Karpas-422 (cell line): ENCODE measurements around the gene PTPN14. TPM values are rescaled to one million over a fixed set of nuclear protein-coding genes. Genes with fewer than 3 reads are reported as not detected.
"Not testable (repeated sequence)": the region's sequence is repeated elsewhere in the genome, so short reads cannot be mapped to it uniquely, and the experiment has no call there.

ENCODE experiments used
- DNase-seq: peaks from one replicate; pipeline ENCODE4 v3.0.0-alpha.2; 2015
- H2AFZ ChIP-seq: fragments of 200-600 bp; sonication (generic); 2 replicates; pipeline ENCODE4 v1.6.1; 2014; ENCODE audit warnings: antibody characterized with exemption, low read length, mixed read lengths
- H3K27ac ChIP-seq: fragments of 200-600 bp; sonication (generic); 2 replicates; pipeline ENCODE4 v1.5.1; 2014; ENCODE audit warnings: mild to moderate bottlenecking, low read length, moderate library complexity
- H3K27me3 ChIP-seq: fragments of 200-600 bp; sonication (generic); 2 replicates; pipeline ENCODE4 v1.6.1; 2014; ENCODE audit warnings: low read length, mixed read lengths
- H3K36me3 ChIP-seq: fragments of 200-600 bp; sonication (generic); 2 replicates; pipeline ENCODE4 v1.6.1; 2014; ENCODE audit warnings: low read length, mixed read lengths; ENCODE audit not compliant: insufficient read depth
- H3K4me1 ChIP-seq: fragments of 200-600 bp; sonication (generic); 2 replicates; pipeline ENCODE4 v1.6.1; 2014; ENCODE audit warnings: mild to moderate bottlenecking, low read length, mixed read lengths
- H3K4me2 ChIP-seq: fragments of 200-600 bp; sonication (generic); 2 replicates; pipeline ENCODE4 v1.6.1; 2014; ENCODE audit warnings: low read length, low read depth, mild to moderate bottlenecking; ENCODE audit not compliant: poor library complexity, severe bottlenecking
- H3K4me3 ChIP-seq: fragments of 200-600 bp; sonication (generic); 2 replicates; pipeline ENCODE4 v1.5.1; 2014; ENCODE audit warnings: mild to moderate bottlenecking, antibody characterized with exemption, low read length, mixed read lengths
- H3K79me2 ChIP-seq: fragments of 200-600 bp; sonication (generic); 2 replicates; pipeline ENCODE4 v1.6.1; 2014; ENCODE audit warnings: mild to moderate bottlenecking, low read length, mixed read lengths
- H3K9ac ChIP-seq: fragments of 200-600 bp; sonication (generic); 2 replicates; pipeline ENCODE4 v1.6.0; 2014; ENCODE audit warnings: low read length
- H3K9me2 ChIP-seq: fragments of 200-600 bp; sonication (generic), shearing (Covaris generic); replicated peaks from 2 replicates; pipeline ENCODE4 v1.6.0; 2014; ENCODE audit warnings: mild to moderate bottlenecking, low read length, moderate library complexity; ENCODE audit not compliant: insufficient read depth
- H3K9me3 ChIP-seq: fragments of 300-700, 200-600 bp; sonication (generic); 2 replicates; pipeline ENCODE4 v1.6.1; 2014; ENCODE audit warnings: low read length, mixed read lengths
- H4K20me1 ChIP-seq: fragments of 200-600 bp; sonication (generic); 2 replicates; pipeline ENCODE4 v1.6.1; 2014; ENCODE audit warnings: mild to moderate bottlenecking, antibody characterized with exemption, low read length, low read depth; ENCODE audit not compliant: insufficient read depth
- total RNA-seq: library from RNA; depleted of rRNA; stranded (reverse); fragments of >200 nt; shearing (Covaris generic); gene quantifications from 2 replicates; pipeline ENCODE4 v1.2.3, GENCODE V29; 2014; ENCODE audit warnings: low replicate concordance

PTPN14 gene
- total RNA-seq, 1 experiment from 2014 or later, result 0.56 TPM

GRCh38 chr1:214401666-214402065 is 149.7 kb downstream of the PTPN14 start:
- Histone ChIP-seq H3K4me2 (no peak overlapping the region), H3K9me3 (no peaks in the 10 kb centered on the region), H3K27ac (no peak overlapping the region), H3K9ac (no peak overlapping the region), H3K79me2 (no peaks in the 10 kb centered on the region), H3K4me3 (no peak overlapping the region), H3K36me3 (no peaks in the 10 kb centered on the region; the same call in 1 of the 2 replicates), H4K20me1 (no peaks in the 10 kb centered on the region), H3K9me2 (no peaks in the 10 kb centered on the region), H3K27me3 (no peaks in the 10 kb centered on the region), H2AFZ (no peak overlapping the region), H3K4me1 (peaks cover 27% of the 10 kb centered on the region)
- DNase-seq, result no peak

GRCh38 chr1:214400131-214400530 is 151.3 kb downstream of the PTPN14 start:
- no peak overlapping the region for H3K9ac ChIP-seq
- H3K4me1 ChIP-seq, result peaks cover 34% of the 10 kb centered on the region
- no peak overlapping the region for H2AFZ ChIP-seq
- no peaks in the 10 kb centered on the region for H3K9me3 ChIP-seq
- H3K4me3 ChIP-seq, result no peak overlapping the region
- no peaks in the 10 kb centered on the region; the same call in 1 of the 2 replicates for H3K36me3 ChIP-seq
- no peaks in the 10 kb centered on the region for H3K79me2 ChIP-seq
- no peaks in the 10 kb centered on the region for H3K27me3 ChIP-seq
- no peaks in the 10 kb centered on the region for H3K9me2 ChIP-seq
- no peak for DNase-seq
- no peak overlapping the region for H3K27ac ChIP-seq
- no peaks in the 10 kb centered on the region for H4K20me1 ChIP-seq
- no peak overlapping the region for H3K4me2 ChIP-seq

GRCh38 chr1:214398490-214398889 is 152.9 kb downstream of the PTPN14 start:
- H3K36me3 ChIP-seq, result no peaks in the 10 kb centered on the region; the same call in 1 of the 2 replicates
- H3K9ac ChIP-seq, result no peak overlapping the region
- no peaks in the 10 kb centered on the region for H3K79me2 ChIP-seq
- no peak overlapping the region for H2AFZ ChIP-seq
- DNase-seq, result no peak
- H3K4me3 ChIP-seq, result no peak overlapping the region
- no peaks in the 10 kb centered on the region for H3K27me3 ChIP-seq
- H3K4me1 ChIP-seq, result peaks cover 22% of the 10 kb centered on the region
- no peaks in the 10 kb centered on the region for H3K9me2 ChIP-seq
- no peaks in the 10 kb centered on the region for H4K20me1 ChIP-seq
- H3K27ac ChIP-seq, result no peak overlapping the region
- no peak overlapping the region for H3K4me2 ChIP-seq
- H3K9me3 ChIP-seq, result no peaks in the 10 kb centered on the region

GRCh38 chr1:214397497-214397896 is 153.9 kb downstream of the PTPN14 start:
- Histone ChIP-seq H3K4me1 (peaks cover 13% of the 10 kb centered on the region), H4K20me1 (no peaks in the 10 kb centered on the region), H3K9me2 (no peaks in the 10 kb centered on the region), H3K27me3 (no peaks in the 10 kb centered on the region), H3K4me3 (no peak overlapping the region), H3K9me3 (no peaks in the 10 kb centered on the region), H3K36me3 (no peaks in the 10 kb centered on the region; the same call in 1 of the 2 replicates), H2AFZ (no peak overlapping the region), H3K79me2 (no peaks in the 10 kb centered on the region), H3K4me2 (no peak overlapping the region), H3K9ac (no peak overlapping the region), H3K27ac (no peak overlapping the region)
- no peak for DNase-seq

- no peaks in the 10 kb centered on the region for H3K9me2 ChIP-seq
- no peak overlapping the region for H2AFZ ChIP-seq
- H3K79me2 ChIP-seq, result no peaks in the 10 kb centered on the region
- DNase-seq, result no peak
- no peak overlapping the region for H3K9ac ChIP-seq
- no peak overlapping the region for H3K4me2 ChIP-seq
- H3K9me3 ChIP-seq, result no peaks in the 10 kb centered on the region
- no peak overlapping the region for H3K27ac ChIP-seq
- H3K27me3 ChIP-seq, result no peaks in the 10 kb centered on the region
- no peaks in the 10 kb centered on the region for H4K20me1 ChIP-seq
- H3K36me3 ChIP-seq, result no peaks in the 10 kb centered on the region; the same call in 1 of the 2 replicates
- peaks cover 13% of the 10 kb centered on the region for H3K4me1 ChIP-seq
- no peak overlapping the region for H3K4me3 ChIP-seq
Observed at GRCh38 chr1:214396330-214396729, 155.1 kb downstream of the PTPN14 start.

- not testable (repeated sequence) for DNase-seq, H3K27ac ChIP-seq, H3K27me3 ChIP-seq, H3K4me2 ChIP-seq, H3K79me2 ChIP-seq, H3K9ac ChIP-seq, H3K36me3 ChIP-seq, H4K20me1 ChIP-seq, H3K9me3 ChIP-seq, H2AFZ ChIP-seq, H3K4me3 ChIP-seq, H3K9me2 ChIP-seq
- peaks cover 19% of the 10 kb centered on the region for H3K4me1 ChIP-seq
Observed at GRCh38 chr1:214394569-214394968, 156.8 kb downstream of the PTPN14 start.

- DNase-seq, result no peak
- no peaks in the 10 kb centered on the region for H3K9me3 ChIP-seq
- H3K4me2 ChIP-seq, result no peak overlapping the region
- no peaks in the 10 kb centered on the region for H3K9me2 ChIP-seq
- H3K4me3 ChIP-seq, result no peak overlapping the region
- H3K9ac ChIP-seq, result no peak overlapping the region
- no peak overlapping the region for H3K27ac ChIP-seq
- H3K36me3 ChIP-seq, result no peaks in the 10 kb centered on the region
- H3K79me2 ChIP-seq, result no peaks in the 10 kb centered on the region
- peaks cover 26% of the 10 kb centered on the region for H3K4me1 ChIP-seq
- no peaks in the 10 kb centered on the region for H4K20me1 ChIP-seq
- no peaks in the 10 kb centered on the region for H3K27me3 ChIP-seq
- no peak overlapping the region for H2AFZ ChIP-seq
Observed at GRCh38 chr1:214393086-214393485, 158.3 kb downstream of the PTPN14 start.

- no peaks in the 10 kb centered on the region for H3K9me3 ChIP-seq
- DNase-seq, result no peak
- H4K20me1 ChIP-seq, result no peaks in the 10 kb centered on the region
- no peak overlapping the region for H2AFZ ChIP-seq
- H3K36me3 ChIP-seq, result no peaks in the 10 kb centered on the region
- H3K79me2 ChIP-seq, result no peaks in the 10 kb centered on the region
- no peak overlapping the region for H3K27ac ChIP-seq
- peaks cover 26% of the 10 kb centered on the region for H3K4me1 ChIP-seq
- no peak overlapping the region for H3K9ac ChIP-seq
- H3K4me3 ChIP-seq, result no peak overlapping the region
- H3K9me2 ChIP-seq, result no peaks in the 10 kb centered on the region
- no peaks in the 10 kb centered on the region for H3K27me3 ChIP-seq
- H3K4me2 ChIP-seq, result no peak overlapping the region
Observed at GRCh38 chr1:214391873-214392645, 159.3 kb downstream of the PTPN14 start.
